OCI-M1 (cell line): ENCODE measurements around the gene ANKS6.

ENCODE experiments used
- DNase-seq: peaks from one replicate; lab custom pipeline; 2025; lab: John Stamatoyannopoulos, UW

The ANKS6 gene

GRCh38 chr9:98738741-98739140, 57.6 kb downstream of the ANKS6 start:
- DNase-seq, result no peak

GRCh38 chr9:98736226-98736625, 60.1 kb downstream of the ANKS6 start:
- no peak for DNase-seq

GRCh38 chr9:98732801-98733200, 63.6 kb downstream of the ANKS6 start:
- DNase-seq, result no peak

- DNase-seq, result no peak
Measured at GRCh38 chr9:98732091-98732490, 64.3 kb downstream of the ANKS6 start.

DNA sequence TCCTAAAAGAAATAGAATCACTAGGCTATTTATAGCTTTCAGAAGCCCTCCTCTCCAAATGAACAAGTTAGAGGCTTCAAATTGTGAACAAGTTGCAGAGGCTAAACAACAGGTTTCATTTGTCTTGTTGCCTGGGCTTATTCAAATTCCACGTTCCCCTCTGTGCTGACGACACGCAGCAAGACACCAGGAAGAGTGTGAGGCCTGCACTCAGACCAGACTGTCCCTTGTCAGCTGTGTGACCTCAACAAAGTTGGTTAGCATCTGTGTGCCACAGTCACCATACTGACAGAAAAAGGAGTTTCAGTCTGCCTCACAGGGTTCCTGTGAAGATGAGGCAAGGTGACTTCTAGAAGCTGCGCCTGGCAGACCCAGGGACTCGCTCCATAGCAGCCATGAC, 65.5 kb downstream of the ANKS6 start:
- no peak for DNase-seq

DNA sequence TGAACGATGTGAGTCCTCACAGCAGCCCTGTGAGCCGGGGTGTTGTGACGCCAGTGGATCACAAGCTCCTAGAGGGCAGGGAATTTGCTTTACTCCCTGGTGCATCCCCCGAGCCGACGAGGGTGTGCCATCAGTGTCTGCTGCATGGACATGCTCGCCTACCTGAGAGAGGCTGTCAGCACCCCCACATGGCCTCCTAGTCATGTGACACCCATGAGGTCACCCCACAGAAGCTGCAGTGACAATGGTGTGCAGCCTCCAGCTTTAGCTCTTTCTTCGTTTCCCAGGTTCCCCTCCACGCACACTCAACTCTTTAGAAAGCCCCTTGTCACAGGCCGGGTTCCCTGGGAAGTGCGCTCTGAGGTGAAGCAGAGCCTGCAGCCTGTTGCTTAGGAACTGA, 67.9 kb downstream of the ANKS6 start:
- DNase-seq, result no peak

GRCh38 chr9:98727428-98727827, 68.9 kb downstream of the ANKS6 start:
- DNase-seq, result no peak

GRCh38 chr9:98726735-98727134, 69.6 kb downstream of the ANKS6 start:
- DNase-seq, result no peak

DNA sequence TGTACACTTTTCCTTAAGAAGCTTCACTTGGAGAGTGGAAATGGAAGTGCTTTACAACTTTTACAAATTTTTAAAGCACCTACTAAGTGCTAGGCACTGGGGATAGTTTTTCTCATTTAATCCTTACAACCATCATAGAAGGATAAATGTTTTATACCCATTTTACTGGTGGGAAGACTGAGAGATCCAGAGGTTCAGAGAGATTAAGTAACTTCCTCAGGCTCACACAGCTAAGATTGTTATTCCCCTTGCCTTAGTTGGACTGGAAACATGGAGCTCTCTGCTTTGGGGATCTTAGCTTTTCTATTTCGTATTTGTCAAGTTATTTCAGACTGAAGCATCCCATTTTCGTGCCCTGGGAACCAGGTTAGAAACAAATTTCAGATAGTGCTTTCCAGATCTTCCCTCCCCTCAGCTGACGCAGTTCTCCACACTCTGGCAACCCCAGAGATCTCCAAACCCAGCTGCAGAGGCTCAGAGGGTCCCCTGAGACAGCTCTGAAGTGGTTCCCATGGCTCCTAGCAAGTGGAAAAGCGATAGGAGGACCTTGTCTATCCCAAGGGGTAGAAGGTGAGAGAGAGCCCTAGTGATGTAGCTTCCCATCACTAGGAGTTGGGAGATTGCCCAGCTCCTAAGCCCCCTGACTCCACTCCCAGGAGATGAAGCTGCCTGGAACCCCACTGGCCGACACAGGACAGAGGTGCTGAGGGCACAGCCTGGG, 71.4 kb downstream of the ANKS6 start:
- DNase-seq, result no peak

- no peak for DNase-seq
Measured at GRCh38 chr9:98721643-98722042, 74.7 kb downstream of the ANKS6 start.

DNA sequence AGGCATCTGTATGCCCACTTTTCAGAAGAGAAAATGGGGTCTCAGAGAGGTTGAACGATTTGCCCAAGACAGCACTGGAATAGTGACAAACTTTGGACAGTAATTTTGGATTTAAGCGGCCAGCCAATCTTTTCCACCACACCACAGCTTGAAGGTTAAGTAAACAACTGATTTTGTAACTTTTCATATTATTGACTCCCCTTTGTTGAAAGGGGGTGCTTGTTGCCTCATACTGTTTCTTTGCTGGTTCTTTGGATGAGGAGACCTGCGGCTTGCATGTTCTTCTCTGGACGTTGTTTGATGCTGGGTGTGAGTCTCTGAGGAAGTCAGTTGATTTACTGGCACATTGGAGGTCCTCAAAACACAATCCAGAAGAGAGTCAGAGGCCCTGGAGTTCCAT, 76.0 kb downstream of the ANKS6 start:
- DNase-seq, result no peak

- no peak for DNase-seq
Measured at GRCh38 chr9:98719055-98719454, 77.3 kb downstream of the ANKS6 start.

GRCh38 chr9:98714833-98715232, 81.5 kb downstream of the ANKS6 start:
- no peak for DNase-seq

DNA sequence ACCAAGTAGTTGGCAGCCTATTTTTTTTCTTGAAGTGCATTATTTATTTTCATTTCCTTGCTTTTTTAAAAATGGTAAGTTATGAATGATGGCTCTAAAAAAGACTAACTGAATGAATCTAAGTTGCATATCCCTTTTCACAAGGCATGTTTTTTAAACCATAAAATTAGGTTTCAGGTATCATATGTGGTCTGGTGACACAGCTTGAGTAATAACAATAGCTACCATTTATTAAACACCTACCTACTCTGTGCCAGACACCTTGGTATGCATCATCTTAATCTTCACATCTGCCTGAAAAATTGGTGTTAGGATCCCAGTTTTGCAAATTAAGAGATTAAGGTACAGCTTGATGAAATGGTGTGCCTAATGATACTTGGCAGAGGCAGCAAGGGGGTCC, 83.4 kb downstream of the ANKS6 start:
- no peak for DNase-seq

DNA sequence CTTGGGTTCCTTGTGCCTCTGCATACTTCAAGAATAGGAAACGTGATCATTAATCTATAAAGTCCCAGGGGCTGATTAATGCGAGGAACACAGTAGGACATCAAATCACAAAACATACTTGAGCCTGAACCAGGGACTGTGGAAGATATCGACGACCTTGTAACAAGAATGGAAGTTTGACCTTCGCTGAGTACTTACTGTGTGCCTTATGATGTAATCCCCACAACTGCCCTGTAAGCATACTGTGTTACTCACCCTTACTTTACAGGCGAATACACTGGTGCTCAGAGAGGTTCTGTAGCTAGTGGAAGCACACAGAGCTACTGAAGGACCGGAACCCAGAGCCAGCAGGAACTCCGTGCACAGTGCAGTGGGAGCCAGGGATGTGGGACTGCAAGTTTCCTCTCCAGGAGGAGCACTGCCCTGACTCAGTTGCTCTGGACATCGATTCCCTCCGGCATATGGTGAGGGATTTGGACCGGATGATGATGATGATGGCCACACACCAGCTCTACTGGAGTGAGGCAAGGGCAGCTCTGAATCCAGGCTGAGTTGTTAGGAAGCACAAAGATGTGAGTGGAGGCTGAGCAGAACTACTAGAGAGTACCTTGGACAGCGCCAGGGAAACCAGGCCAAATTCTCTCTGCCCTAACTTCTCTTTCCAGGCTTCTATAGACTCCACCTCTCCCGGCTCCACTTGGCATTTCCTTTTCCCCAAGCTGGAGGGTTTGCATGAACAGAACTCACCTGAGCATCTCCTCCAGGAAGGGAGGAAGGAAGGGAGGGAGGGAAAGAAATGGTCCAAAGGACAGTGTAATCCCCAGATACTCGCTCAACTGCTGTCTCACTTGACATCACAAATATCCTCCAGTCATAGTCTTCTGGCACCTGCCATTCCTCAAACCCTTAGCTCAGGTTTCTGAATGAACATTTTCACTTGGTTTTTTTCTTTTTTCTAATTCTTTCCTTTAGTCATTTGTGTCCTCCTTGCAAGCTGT, 86.1 kb downstream of the ANKS6 start:
- peak; percentile 22 for DNase-seq

- DNase-seq, result no peak
Measured at GRCh38 chr9:98708933-98709911, 87.1 kb downstream of the ANKS6 start, which contains the start of gene GABBR2. Gene GABBR2, minus strand, starts transcription at chr9:98708935. Its CDS starts 198 bp downstream, at chr9:98708737.

- no peak for DNase-seq
Measured at GRCh38 chr9:98708103-98708932, 88.0 kb downstream of the ANKS6 start.

DNA sequence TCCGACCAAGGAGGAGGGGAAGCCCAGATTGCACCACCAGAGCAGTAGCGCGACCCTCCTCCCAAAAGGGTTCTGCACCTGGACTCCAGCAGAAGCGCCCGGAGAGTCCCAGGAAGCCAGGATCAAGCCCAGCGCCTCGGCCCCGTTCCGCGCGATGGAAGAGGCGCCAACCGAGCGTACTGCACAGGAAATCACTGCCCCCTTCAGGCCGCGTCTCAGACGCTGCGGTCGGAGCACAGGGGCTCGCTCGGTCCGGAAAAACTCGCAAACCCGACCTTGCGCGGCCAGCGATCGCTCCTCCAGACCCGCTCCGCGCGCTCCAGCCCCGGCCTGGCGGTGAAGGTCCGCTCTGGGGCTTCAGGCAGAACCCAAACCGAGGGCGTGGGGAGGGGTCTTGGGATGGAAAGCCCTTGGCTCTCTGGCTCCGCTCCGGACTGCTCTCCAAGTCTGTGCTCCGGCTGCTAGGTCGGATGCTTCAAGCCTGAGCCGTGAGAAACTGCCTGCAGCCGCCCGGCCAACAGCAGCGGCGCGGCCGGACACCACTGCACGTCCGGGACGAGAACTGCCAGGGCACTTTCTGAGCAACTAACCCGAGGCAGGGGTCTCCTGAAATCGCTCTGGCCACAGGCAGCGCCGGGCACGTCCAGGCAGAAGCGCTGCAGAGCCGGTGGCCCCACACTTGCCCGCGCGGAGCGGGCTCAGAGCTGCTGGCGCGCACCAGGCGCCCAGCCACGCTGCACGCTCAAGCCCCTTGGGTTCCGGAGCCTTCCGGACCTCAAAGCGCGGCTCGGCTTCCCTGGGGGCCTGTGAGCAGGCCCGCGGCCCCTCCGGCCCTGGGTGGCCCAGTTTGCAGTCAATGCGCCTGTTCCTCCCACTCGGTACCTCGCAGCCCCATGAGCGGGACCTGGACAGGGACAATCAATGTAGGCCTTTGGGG, 88.9 kb downstream of the ANKS6 start:
- DNase-seq, result no peak

DNA sequence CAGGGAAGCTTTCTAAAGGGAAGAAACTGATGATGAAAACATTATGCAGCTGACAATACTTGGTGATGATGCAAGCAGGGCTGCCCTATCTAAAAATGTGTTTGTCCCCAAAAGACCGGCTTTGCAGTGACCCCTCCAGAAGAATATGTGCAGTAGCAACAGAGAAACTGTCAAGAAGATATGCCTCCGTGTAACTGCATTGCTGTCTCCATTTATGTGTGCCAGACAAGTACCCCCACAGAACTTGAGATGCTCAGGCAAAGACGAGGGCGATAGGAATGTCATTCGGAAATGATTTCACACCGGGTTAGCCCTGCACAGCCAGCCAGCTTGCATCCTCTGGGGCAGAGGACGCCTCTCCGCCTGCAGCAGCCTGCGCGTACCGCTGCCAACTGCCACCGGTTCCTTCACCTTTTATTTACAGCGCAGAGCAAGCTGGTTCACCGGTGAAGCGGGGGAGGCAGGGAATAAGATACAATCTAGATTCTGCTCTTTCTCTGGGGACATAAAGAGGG, 89.6 kb downstream of the ANKS6 start:
- DNase-seq, result no peak
